Measurements from ENCODE around the gene ARID3B.
"Not testable (repeated sequence)": the region's sequence is repeated elsewhere in the genome, so short reads cannot be mapped to it uniquely, and the experiment has no call there.

Gene ARID3B

GRCh38 chr15:74619916-74620635, 79.1 kb downstream of the ARID3B start:
- no peak for DNase-seq

DNA sequence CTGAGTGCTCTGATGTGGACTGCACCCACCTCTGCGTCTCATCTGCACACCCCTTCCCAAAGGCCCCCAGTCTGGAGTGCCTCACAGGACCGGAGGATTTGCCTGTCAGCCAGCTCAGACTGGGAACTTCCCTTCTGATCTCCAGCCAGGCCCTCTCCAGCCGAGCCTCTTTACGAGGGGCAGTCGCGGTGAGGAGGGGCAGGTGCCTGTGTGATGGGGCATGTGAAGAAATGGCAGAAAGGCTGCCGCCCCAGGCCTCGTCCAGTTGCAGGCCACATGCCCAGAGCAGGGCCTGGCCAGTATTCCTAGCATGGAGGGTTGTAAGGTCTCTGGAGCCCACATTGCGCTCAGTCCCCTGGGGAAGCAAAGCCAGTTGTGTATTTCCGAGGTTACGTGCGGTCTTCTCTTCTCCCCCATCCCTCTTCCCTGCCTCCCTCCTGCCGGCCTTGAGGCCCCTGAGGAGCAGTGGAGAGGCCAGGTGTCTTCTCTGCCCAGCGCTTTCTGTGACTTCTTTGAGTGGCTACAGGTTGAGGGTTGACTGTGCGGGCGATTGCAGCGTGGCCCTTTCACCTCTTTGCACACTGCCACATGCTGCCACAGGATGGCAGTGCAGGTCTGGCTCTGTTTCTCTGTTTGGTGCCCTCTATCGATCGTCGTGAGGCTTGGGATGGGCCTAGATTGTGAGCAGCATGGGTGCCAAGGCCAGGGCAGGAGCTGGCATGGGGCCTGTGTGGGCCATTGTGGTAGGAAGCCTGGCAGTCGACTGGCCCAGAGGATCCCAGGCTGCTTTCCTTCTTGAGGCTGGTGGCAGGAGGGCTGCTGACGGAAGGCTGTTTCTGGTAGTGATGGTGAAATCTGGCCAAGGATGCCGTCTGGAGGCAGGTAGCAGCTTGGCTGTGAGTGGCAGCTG, 79.9 kb downstream of the ARID3B start:
- peak in 46 of 51 donors; percentile 10 to 88 (median 62) for DNase-seq

GRCh38 chr15:74621546-74621920, 80.5 kb downstream of the ARID3B start:
- no peak for DNase-seq

GRCh38 chr15:74621936-74622335, 80.9 kb downstream of the ARID3B start:
- peak in 2 of 51 donors; percentile 11 to 22 for DNase-seq

- no peak for DNase-seq
These were observed 81.7 kb downstream of the ARID3B start for GRCh38 chr15:74622758-74623157.

GRCh38 chr15:74624020-74624602, 83.1 kb downstream of the ARID3B start:
- DNase-seq = no peak

DNA sequence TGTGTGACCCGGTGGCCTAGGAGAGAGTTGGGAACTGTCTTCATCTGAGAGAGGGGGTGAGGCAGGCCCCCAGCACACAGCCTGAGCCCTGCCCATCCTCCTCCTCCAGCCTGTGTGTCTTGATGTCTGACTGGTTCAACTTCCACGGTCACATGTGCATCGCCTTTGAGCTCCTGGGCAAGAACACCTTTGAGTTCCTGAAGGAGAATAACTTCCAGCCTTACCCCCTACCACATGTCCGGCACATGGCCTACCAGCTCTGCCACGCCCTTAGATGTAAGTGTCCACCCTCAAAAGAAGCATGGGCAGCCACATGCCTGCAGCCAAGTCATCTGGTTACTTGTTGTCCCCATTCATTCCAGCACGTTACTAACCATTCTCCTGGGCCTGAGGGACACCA, 84.7 kb downstream of the ARID3B start:
- DNase-seq = no peak

DNA sequence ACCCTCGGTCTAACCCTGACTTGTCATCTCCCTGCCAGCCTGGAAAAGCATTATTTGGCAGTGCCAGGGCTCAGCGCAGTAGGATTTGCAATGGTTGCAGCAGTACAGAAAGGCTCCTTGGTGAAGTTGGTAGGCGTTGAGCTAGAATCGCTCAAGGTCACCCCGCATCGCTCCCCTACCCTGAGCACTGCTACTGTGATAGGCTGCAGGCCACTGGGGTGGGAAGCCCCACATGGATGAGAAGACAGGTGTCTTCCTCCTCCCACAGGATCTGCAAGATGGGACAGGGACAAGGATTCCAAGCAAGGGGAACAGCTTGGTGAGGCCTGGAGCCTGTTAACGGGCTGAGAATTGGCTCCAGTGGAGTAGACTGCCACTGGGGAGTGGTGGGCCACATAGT, 85.3 kb downstream of the ARID3B start:
- no peak for DNase-seq

GRCh38 chr15:74626752-74627692, 86.0 kb downstream of the ARID3B start:
- peak in 11 of 51 donors; percentile 15 to 51 (median 31) for DNase-seq

GRCh38 chr15:74627766-74628165, 86.7 kb downstream of the ARID3B start:
- DNase-seq = no peak

- DNase-seq = no peak
These were observed 87.2 kb downstream of the ARID3B start for GRCh38 chr15:74628199-74628598.

DNA sequence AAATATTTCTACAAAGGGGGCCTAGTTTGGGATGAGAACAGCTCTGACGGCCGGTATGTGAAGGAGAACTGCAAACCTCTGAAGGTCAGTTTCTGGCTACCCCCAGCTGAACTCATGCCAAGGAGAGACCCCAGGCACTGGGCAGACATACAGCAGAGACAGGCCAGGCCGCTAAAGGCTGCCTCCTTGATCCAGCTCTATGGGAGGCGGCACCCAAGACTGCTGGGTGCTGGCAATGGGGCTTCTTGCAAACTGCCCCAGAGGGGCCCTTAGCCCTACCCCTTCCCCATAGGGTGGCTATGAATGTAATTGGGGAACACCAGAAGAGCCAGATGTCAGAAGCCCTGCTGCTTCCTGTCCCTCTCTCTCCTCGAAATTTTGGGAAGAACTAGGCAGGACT, 87.9 kb downstream of the ARID3B start:
- no peak for DNase-seq

DNA sequence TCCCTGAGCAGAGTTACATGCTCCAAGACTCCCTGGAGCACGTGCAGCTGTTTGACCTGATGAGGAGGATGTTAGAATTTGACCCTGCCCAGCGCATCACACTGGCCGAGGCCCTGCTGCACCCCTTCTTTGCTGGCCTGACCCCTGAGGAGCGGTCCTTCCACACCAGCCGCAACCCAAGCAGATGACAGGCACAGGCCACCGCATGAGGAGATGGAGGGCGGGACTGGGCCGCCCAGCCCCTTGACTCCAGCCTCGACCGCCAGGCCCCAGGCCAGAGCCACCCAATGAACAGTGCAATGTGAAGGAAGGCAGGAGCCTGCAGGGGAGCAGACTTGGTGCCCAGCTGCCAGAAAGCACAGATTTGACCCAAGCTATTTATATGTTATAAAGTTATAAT, 88.7 kb downstream of the ARID3B start:
- DNase-seq = not testable (repeated sequence)

DNA sequence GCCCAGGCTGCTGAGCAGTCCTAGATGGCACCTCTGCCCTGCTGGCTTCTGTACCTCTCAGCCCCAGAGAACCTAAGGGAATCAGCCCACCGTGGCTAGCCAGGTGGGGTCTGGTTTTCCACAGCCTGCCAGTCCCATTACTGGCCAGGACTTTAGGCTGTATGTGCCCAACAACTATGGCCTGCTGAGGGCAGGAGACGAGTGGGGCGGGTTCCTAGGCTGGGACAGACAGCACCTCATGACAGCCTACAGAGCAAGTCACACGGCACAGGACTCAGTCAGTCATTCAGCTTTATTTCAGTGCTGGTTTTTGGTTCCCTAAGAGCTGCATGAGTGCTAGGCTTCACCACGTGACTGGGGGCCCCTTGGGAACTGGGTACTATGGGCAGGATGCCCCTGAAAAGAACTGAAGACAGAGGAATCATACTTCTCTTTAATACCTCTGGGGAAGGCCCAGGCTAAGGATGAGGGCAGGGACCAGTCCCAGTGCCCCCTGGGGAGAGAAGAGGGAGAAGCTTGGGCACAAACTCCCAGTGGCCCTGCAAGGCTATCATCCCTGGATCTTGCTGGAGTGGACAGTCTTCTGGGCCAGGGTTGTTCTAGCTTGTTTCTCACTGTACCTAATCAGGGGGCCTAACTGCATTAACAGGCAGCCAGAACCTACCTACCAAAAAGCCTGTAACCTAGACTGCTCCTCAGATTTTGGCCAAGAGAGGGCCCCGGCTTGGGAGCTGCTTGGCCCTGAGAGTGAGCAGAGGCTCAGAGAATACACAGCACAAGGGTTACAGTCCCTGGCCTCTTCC, 89.5 kb downstream of the ARID3B start:
- DNase-seq = no peak

DNA sequence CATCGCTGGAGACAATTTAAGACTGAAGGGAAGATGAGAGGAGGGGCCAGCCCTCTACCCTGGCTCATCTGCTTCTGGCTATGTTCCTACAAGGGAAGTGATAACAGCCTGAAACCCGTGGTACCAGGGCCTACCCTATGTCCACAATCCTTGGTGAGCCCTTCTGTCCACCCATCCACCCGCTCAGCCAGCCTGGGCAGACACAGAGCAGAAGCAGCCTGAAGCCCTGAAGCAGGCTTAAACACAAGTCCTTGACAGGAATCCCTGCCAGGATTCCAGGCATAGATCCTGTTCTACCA, 90.0 kb downstream of the ARID3B start:
- no peak for DNase-seq

DNA sequence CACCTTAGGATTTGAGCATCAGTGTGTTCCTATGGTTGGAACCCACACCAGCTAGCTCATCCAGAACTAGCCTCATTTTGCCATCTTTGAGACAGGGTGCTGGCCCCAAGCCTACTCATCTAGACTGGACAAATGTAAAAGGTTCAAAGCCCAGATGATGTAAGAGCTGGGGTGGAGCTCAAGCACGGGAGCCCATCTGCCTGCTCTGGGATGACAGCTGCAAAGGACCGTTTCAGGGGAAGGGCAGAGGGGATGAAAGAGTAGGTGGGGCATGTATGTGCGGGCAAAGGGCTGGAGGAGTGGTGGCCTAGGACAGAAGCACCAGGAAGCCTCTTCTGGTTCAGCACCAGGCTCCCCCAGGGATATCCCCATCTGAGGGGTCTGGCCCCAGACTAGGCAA, 90.4 kb downstream of the ARID3B start:
- no peak for DNase-seq

GRCh38 chr15:74631935-74632560, 91.0 kb downstream of the ARID3B start:
- DNase-seq = peak in 31 of 51 donors; percentile 13 to 73 (median 39)

DNA sequence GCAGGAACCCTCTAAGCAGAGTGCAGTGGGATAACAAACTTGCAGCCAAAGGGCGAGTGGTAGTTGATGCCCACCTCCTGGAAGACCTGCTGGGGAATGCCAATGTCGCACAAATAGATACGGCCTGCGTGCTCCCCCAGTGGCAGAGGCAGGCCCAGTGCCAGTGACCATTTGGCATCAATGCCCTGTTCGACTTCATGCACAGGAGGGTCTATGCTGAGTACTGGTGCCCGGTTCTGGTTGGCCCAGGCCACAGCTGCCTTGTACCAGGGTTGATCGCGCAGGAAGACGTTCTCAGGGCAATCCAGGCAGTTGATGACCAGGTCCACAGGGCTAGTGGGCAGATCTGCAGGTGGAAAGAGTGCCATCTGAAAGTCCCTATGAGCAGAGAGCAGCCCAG, 91.6 kb downstream of the ARID3B start:
- no peak for DNase-seq

DNA sequence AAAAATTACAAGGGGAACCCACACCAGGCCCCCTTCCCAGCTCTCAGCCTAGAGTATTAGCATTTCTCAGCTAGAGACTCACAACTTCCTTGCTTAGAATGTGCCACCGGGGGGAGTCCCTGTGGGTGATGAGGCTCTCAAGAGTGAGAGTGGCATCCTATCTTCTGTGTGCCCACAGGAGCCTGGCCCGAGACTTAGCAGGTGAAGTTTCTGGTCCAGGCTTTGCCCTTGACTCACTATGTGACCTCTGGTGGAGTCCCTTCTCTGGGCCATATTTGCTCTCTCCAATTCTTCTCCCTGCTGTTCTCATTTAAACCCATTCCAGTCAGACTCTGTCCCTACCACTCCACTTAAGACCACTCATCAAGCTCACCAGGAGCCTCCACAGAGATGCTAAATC, 92.8 kb downstream of the ARID3B start:
- DNase-seq = no peak

DNA sequence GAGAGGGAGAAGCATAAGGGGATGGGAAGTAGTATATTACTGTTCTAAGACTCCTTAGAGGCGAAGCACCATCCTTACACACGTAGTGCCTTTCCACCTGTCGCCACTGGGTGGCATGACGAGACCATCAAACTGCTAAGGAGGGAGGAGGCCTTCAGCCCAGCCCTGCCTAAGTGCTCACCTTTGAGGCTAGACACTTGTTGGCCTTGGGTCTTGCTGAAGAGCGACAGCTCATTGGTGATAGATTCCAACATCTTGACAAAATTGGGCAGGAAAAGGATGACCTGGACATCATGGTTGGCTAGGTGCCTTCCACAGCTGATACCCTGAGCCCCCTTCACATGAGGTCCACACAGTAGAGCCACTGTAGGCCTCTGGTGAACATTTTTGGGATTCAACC, 94.2 kb downstream of the ARID3B start:
- DNase-seq = peak in 32 of 51 donors; percentile 10 to 66 (median 48)

Measured in hypothalamus (tissue), 51 donors.